Left ventricle myocardium superior (tissue), 1 donor: ENCODE data around the gene USP22. TPM values are rescaled to one million over a fixed set of nuclear protein-coding genes. Genes with fewer than 3 reads are reported as not detected.
"Not testable (repeated sequence)": the region's sequence is repeated elsewhere in the genome, so short reads cannot be mapped to it uniquely, and the experiment has no call there.

ENCODE experiments used
- ATAC-seq: fragments of 200-7000 bp; cut with Tn5 transposase; one replicate; pipeline ENCODE4 v1.9.1; 2020; ENCODE audit warnings: mild to moderate bottlenecking, moderate library complexity
- DNase-seq: peaks from one replicate; pipeline ENCODE4 v3.0.0-alpha.2; 2020
- intact Hi-C: fragments of 100-400 bp; cut with micrococcal nuclease; formaldehyde crosslinking; loops from one replicate; pipeline ENCODE4 v1.11.0; 2022
- total RNA-seq: library from RNA; stranded (reverse); fragmentation: NEBNext Ultra II Directional; extraction: Animal tissue kit (Norgen Biotek cat#: 25700); gene quantifications from one replicate; pipeline ENCODE4 v1.2.1, GENCODE V29; 2021
- donor health status: DM: no; HTN: yes; CAD: no; lungs with severe emphysema.

USP22 gene
- total RNA-seq, 1 donor from 2014 or later = 144 TPM

GRCh38 chr17:20977609-20978253, 65.1 kb downstream of the USP22 start:
- DNase-seq, intact Hi-C loops: not testable (repeated sequence)
- peak; percentile 72 for ATAC-seq

GRCh38 chr17:20975566-20975965, 67.2 kb downstream of the USP22 start:
- ATAC-seq (no peak), DNase-seq (no peak)
- intact Hi-C loops = no loop called here

GRCh38 chr17:20970329-20970728, 72.5 kb downstream of the USP22 start:
- intact Hi-C loops = no loop called here
- DNase-seq (no peak), ATAC-seq (no peak)

GRCh38 chr17:20968913-20969616, 73.7 kb downstream of the USP22 start:
- DNase-seq (no peak), ATAC-seq (no peak)
- intact Hi-C loops = no loop called here

GRCh38 chr17:20967776-20968175, 75.0 kb downstream of the USP22 start:
- intact Hi-C loops = no loop called here

GRCh38 chr17:20966870-20967269, 75.9 kb downstream of the USP22 start:
- intact Hi-C loops = no loop called here
- DNase-seq = no peak
- no peak for ATAC-seq

More at GRCh38 chr17:20967776-20968175, 75.0 kb downstream of the USP22 start:
- ATAC-seq (no peak), DNase-seq (no peak)

GRCh38 chr17:20965492-20965891, 77.3 kb downstream of the USP22 start:
- no peak for ATAC-seq
- intact Hi-C loops = no loop called here
- DNase-seq = no peak

GRCh38 chr17:20961586-20961985, 81.2 kb downstream of the USP22 start:
- intact Hi-C loops = no loop called here
- ATAC-seq (no peak), DNase-seq (no peak)

- intact Hi-C loops = no loop called here
- no peak for ATAC-seq
These were observed 81.9 kb downstream of the USP22 start for GRCh38 chr17:20960871-20961270.

GRCh38 chr17:20955427-20956323, 87.1 kb downstream of the USP22 start:
- peak; percentile 91 for ATAC-seq
- no peak for DNase-seq
- intact Hi-C loops = no loop called here

More at GRCh38 chr17:20960871-20961270, 81.9 kb downstream of the USP22 start:
- no peak for DNase-seq

- intact Hi-C loops = no loop called here
- no peak for DNase-seq
- no peak for ATAC-seq
These were observed 88.0 kb downstream of the USP22 start for GRCh38 chr17:20954794-20955193.

- ATAC-seq = no peak
- no peak for DNase-seq
- intact Hi-C loops = no loop called here
These were observed 90.6 kb downstream of the USP22 start for GRCh38 chr17:20952183-20952582.

Other genes starting within 250 kb of the USP22 start
- 18.6 TPM for gene DHRS7B, start 84.0 kb upstream of the USP22 start, total RNA-seq
- gene TMEM11, start 171.2 kb upstream of the USP22 start, total RNA-seq = 31.5 TPM
- gene NATD1, start 210.4 kb upstream of the USP22 start, total RNA-seq = 22.1 TPM
- 38.6 TPM for gene MAP2K3, start 241.7 kb upstream of the USP22 start, total RNA-seq